Amniotic stem cell (primary cell): ENCODE measurements around the gene CADM4.

Experiments used
- DNase-seq: peaks from one replicate; lab custom pipeline; 2025; lab: John Stamatoyannopoulos, UW

The CADM4 gene

DNA sequence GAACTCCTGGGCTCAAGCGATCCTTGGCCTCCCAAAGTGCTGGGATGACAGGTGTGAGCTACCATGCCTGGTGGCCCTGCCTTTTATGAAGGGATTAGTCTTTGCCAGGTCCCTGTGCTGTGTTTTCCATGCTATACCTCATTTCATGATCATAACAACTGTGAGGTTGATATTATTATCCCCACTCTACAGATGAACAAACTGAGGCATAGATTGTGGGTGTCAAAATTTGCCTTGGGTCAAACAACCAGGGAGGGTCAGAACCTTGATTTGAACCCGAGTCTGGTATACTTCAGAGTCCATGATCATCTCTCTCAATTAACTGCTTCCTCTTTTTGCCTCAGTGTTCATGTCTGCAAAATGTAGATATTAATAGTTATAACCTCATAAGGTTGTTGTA is 57.2 kb downstream of the CADM4 start:
- no peak for DNase-seq

DNA sequence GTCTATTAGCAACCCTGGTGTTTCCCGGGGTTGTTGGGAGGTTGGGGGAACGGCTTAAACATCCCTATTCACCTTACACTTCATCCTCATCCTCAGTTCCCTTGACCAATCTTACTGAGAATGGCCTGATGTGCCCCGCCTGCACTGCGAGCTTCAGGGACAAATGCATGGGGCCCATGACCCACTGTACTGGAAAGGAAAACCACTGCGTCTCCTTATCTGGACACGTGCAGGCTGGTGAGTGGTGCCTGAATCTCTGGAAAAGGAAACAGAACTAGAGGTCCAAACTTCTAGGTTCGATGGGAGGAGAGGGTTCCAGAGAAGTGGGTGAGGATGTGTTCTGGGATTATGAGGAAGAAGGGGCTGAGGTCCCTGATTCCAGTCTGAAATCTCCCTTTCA is 58.2 kb downstream of the CADM4 start:
- DNase-seq: no peak

DNA sequence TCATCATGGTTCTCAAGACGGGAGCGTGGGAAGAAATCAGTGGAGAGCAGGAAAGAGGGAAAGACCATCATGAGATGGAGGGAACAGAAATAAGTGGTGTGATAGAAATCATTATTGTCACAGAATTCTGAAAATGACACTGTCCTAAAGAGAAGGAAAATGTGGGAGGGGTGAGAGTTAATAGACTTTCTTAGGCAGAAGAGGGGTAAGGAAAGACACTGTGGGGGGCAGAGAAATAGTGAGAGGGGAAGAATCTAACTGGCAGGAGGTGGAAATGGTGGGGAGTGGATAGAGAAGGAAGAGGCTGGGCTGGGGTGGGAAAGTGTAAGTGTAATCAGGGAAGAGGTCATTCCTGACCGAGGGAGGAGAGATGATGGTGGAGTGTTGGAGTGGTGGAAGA is 60.9 kb downstream of the CADM4 start:
- DNase-seq: no peak

DNA sequence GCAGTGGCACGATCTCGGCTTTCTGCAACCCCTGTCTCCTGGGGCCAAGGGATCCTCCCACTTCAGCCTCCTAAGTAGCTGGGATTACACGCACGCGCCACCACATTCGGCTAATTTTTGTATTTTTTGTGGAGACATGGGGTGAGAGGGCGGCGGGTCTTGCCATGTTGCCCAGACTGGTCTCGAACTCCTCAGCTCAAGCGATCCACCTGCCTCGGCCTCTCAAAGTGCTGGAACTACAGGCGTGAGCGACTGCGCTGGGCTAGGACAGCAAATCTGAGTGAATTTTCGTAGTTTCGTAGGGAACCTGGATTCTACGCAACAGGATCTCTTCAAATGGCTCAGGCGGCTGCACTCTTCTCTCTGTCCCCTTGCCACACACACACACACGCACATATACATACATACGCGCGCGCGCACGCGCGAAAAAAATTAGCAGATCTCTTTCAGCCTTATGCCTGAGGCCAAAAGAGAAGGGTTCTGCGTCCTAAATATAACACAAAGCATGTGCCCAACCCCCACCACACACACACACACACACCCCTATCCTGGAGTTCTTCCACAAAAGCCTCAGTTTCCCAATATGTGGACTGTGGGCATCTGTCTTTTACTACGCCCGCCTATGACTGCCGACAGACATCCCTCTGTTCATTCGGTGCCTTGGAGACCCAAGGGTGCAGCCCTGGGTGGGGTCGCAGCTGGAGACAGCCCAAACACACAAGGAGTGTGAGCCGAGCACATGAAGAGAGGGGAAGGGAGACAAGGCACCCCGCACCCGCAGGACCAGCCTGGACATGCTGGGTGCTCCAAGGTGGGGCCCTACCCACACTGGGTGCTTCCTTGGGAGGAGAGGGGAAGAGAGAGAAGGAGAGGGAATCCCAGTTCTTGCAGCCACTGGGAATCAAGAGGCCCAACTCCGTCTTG is 63.4 kb downstream of the CADM4 start:
- DNase-seq: no peak

DNA sequence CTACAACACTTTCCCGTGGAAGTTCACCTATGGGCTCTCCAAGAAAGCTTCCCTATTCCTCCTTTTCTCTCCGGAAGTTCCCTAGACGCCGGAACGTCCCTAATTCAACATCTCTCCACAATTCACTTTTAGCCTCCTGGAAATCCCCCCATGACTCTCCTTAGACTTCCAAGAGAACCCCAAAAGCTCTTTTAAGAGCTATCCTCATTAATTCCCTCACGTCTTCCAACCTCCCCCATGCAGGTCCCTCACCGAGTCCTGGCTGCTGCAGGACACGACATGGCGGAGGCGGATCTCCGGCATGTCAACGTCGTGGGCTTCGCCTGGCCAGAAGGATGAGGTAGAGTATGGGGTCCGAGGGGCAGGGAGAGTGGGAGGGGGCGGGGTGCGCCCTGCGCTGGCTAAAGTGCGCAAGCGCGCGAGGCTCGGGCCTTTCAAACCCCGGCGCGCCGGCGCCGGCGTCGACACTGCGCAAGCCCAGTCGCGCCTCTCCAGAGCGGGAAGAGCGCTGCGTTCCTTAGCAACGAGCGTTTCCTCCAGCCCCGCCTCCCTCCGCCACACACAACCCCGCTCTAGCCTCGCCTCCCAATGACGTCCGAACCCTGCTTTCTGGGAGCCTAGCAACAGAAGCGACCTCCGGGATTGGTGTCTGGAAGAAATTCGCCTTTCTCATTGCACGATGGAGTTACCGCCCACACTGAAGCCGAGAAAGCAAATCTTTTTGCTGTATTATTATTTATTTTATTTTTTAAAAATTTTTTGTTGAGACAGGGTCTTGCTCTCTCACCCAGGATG is 64.3 kb downstream of the CADM4 start, which contains the start of the genes PINLYP and XRCC1:
TSS of gene PINLYP (plus strand) at position 646 of the 795 bp plus-strand sequence. CDS start 1,391 bp downstream, outside the sequence.
TSS of gene XRCC1 (minus strand) at position 372 of the 795 bp plus-strand sequence. CDS start at position 303, 69 bp downstream.
- peak; percentile 98 for DNase-seq

DNA sequence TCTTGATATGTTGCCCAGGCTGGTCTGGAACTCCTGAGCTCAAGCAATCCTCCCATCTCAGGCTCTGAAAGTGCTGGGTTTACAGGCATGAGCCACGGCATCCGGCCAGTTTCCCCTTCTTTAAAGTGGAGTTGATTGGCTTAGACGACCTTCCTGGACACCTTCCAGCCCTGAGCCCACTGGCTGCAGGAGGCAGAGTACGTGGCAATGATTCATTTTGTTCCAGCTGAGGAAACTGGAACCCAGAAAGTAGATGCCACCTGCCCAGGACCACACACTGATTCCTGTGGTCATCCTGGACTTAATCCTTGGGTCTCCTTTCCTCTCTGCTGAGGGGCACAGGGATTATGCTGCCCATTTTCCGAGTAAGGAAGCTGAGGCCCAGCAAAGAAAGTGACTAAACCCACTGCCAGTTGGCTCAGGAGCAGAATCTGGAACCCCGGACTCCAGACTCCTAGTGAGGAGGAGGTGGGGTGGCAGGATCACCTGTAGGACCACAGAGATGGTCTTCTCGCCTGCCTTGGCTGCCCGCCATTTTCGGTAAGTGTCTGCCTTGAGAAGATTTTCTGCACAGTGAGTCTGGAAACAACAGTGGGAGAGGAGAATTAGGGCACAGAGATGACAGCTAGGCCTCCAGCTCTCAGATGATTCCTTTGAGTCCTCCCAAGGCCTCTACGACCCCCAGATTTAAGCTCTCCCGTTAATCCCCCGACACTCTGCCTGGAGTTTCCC is 65.1 kb downstream of the CADM4 start:
- DNase-seq: no peak
